ENCODE measurements around the gene NF2.

NF2 gene

GRCh38 chr22:29617922-29618629, 14.6 kb downstream of the NF2 start:
- H3K4me3 ChIP-seq (ENCODE audit: low read depth, low read length): no peak overlapping the region
- TF ChIP-seq MAX (IDR thresholded peaks at IDR 0.05; ENCODE audit: low read depth, low read length) (no peak), POLR2A (IDR thresholded peaks at IDR 0.05; ENCODE audit: extremely low read depth, insufficient read length) (no peak), MYC (IDR thresholded peaks at IDR 0.05; ENCODE audit: low read depth, low read length) (no peak)
- TF ChIP-seq, protein P1, sequence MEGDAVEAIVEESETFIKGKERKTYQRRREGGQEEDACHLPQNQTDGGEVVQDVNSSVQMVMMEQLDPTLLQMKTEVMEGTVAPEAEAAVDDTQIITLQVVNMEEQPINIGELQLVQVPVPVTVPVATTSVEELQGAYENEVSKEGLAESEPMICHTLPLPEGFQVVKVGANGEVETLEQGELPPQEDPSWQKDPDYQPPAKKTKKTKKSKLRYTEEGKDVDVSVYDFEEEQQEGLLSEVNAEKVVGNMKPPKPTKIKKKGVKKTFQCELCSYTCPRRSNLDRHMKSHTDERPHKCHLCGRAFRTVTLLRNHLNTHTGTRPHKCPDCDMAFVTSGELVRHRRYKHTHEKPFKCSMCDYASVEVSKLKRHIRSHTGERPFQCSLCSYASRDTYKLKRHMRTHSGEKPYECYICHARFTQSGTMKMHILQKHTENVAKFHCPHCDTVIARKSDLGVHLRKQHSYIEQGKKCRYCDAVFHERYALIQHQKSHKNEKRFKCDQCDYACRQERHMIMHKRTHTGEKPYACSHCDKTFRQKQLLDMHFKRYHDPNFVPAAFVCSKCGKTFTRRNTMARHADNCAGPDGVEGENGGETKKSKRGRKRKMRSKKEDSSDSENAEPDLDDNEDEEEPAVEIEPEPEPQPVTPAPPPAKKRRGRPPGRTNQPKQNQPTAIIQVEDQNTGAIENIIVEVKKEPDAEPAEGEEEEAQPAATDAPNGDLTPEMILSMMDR (IDR thresholded peaks at IDR 0.05; ENCODE audit: low read depth, low read length): no peak
- DNase-seq (ENCODE audit: low read depth): no peak

DNA sequence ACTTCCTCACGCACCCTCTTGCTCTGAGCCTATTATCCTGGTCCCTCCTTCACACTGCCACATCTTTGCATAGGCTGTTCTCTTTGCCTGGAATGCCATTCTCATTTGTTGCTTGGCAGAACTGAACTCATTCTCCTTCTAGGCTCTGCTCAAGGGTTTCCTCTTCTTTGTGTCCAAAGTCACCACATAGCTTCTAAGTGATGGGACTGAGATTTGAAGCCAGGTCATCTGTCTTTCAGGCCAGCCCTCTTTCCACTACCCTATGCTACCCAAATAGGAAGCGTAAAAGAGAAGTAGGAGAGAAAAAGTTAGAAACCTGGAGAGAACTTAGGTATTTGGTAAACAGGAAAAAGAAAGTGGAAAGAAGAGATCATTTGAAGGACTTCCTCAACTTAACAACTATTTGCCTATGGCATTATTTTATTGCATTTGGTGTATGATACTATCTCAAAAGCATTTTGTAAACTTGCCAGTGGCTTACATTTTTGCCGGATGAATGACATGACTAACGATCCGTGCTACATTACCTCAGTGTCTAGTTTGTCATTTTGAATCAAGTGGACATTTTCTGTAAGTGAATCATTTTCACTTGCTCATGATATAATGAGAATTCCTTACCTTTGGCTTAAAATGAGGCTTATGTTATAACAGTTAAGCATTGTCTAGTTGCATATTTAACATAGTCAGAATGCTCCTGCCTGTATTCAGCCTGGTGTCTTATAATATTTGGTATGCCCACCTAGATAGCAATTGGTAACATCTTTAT, 18.5 kb downstream of the NF2 start:
- no peak overlapping the region for H3K4me3 ChIP-seq (ENCODE audit: low read depth, low read length)
- DNase-seq (ENCODE audit: low read depth): no peak
- TF ChIP-seq POLR2A (IDR thresholded peaks at IDR 0.05; ENCODE audit: extremely low read depth, insufficient read length) (no peak), MAX (IDR thresholded peaks at IDR 0.05; ENCODE audit: low read depth, low read length) (no peak), MYC (IDR thresholded peaks at IDR 0.05; ENCODE audit: low read depth, low read length) (no peak)
- TF ChIP-seq, protein P1 (IDR thresholded peaks at IDR 0.05; ENCODE audit: low read depth, low read length): no peak

DNA sequence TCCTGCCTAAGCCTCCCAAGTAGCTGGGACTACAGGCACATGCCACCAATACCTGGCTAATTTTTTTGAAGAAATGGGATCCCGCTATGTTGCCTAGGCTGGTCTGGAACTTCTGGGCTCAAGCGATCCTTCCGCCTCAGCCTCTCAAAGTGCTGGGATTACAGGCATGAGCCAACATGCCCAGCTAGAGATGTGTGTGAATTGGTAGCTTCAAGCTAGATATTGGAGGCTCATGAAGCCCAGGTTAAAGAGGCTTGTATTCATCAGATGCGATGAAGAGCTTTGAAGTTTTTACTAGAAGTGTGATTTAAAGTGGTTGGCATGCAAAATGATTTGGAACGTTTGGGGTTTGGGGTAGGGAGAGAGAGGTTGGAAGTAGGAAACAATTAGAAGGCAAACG, 19.6 kb downstream of the NF2 start:
- no peak overlapping the region for H3K4me3 ChIP-seq (ENCODE audit: low read depth, low read length)
- no peak for DNase-seq (ENCODE audit: low read depth)
- TF ChIP-seq POLR2A (IDR thresholded peaks at IDR 0.05; ENCODE audit: extremely low read depth, insufficient read length) (no peak), MYC (IDR thresholded peaks at IDR 0.05; ENCODE audit: low read depth, low read length) (no peak), MAX (IDR thresholded peaks at IDR 0.05; ENCODE audit: low read depth, low read length) (no peak)
- TF ChIP-seq, protein P1 (IDR thresholded peaks at IDR 0.05; ENCODE audit: low read depth, low read length): no peak

DNA sequence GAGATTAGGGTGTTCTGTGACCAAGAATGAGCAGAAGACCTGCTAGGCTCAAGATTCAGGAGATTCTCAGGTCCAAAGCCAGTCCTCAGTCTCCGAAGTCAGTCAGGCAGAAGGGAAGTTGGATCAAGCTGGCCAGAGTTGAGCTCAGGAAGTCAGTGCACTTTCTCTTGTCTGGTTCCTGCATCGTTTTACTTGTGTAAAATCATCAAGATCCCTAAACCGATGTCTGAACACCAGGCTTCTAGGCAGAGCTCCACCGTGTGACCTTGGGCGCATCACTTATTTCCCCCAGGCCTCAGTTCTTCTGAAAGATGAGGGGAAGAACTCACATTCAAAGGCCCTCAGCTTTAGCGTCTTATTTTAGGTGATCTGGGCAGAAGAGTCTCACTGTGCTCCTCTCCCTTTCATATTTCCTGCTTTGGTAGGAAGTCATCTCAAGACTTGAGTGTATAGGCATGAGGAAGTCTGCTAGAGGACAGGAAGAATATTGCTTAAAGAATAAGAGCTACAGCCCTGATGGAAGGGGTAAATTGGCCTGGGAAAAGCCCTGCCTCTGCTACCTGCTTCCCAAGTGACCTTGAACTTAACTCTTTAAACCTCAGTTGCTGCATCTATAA, 20.2 kb downstream of the NF2 start:
- DNase-seq (ENCODE audit: low read depth): no peak
- TF ChIP-seq POLR2A (IDR thresholded peaks at IDR 0.05; ENCODE audit: extremely low read depth, insufficient read length) (no peak), MAX (IDR thresholded peaks at IDR 0.05; ENCODE audit: low read depth, low read length) (no peak), MYC (IDR thresholded peaks at IDR 0.05; ENCODE audit: low read depth, low read length) (no peak)
- TF ChIP-seq, protein P1 (IDR thresholded peaks at IDR 0.05; ENCODE audit: low read depth, low read length): no peak

GRCh38 chr22:29625090-29625825, 21.8 kb downstream of the NF2 start:
- DNase-seq (ENCODE audit: low read depth): peak; percentile 63
- H3K4me3 ChIP-seq (ENCODE audit: low read depth, low read length): no peak overlapping the region
- TF ChIP-seq MAX (IDR thresholded peaks at IDR 0.05; ENCODE audit: low read depth, low read length) (no peak), POLR2A (IDR thresholded peaks at IDR 0.05; ENCODE audit: extremely low read depth, insufficient read length) (no peak), MYC (IDR thresholded peaks at IDR 0.05; ENCODE audit: low read depth, low read length) (no peak)
- TF ChIP-seq, protein P1 (IDR thresholded peaks at IDR 0.05; ENCODE audit: low read depth, low read length): peak; percentile 86

More for the DNA sequence above, 20.2 kb downstream of the NF2 start:
- no peak overlapping the region for H3K4me3 ChIP-seq (ENCODE audit: low read depth, low read length)

Data from NB4 (cell line).